ENCODE data around the gene EIF6.

The EIF6 gene

GRCh38 chr20:35312318-35312717, 27.7 kb upstream of the EIF6 start:
- no peak for DNase-seq (ENCODE audit: low spot score)

GRCh38 chr20:35311822-35312221, 27.2 kb upstream of the EIF6 start:
- DNase-seq (ENCODE audit: low spot score), result no peak

- no peak for DNase-seq (ENCODE audit: low spot score)
Observed at GRCh38 chr20:35311409-35311808, 26.8 kb upstream of the EIF6 start.

- DNase-seq (ENCODE audit: low spot score), result peak; percentile 88
Observed at GRCh38 chr20:35307666-35308653, 23.4 kb upstream of the EIF6 start.

DNA sequence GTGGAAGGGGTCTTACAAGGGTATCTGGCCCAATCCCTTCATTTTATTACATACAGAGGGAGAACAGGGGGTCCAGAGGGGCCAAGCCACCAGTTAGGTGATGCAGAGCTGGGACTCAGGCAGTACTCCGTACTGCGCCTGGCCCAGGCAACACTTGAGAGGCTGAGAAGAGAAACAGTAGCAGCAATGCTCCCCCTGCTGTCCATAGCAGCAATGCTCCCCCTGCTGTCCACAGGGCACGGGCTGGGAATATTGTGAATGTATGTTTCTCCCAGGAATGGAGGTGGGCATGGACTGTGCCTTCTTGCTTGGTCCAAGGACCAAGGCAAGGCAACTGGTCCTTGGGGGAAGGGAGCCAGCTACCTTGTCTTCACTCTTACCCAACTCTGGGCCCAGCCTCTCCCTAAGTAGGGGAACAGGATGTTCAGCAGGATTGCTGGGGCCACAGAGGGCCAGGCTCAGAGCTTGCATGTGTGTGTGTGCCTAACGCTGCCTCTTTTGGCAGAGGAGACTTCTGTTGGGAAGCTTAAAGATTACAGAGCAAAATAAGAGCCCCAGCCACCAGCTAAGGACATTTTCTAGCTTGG, 22.5 kb upstream of the EIF6 start:
- DNase-seq (ENCODE audit: low spot score), result peak; percentile 53

- DNase-seq (ENCODE audit: low spot score), result no peak
Observed at GRCh38 chr20:35305682-35306556, 21.3 kb upstream of the EIF6 start.

- no peak for DNase-seq (ENCODE audit: low spot score)
Observed at GRCh38 chr20:35304956-35305355, 20.4 kb upstream of the EIF6 start.

DNA sequence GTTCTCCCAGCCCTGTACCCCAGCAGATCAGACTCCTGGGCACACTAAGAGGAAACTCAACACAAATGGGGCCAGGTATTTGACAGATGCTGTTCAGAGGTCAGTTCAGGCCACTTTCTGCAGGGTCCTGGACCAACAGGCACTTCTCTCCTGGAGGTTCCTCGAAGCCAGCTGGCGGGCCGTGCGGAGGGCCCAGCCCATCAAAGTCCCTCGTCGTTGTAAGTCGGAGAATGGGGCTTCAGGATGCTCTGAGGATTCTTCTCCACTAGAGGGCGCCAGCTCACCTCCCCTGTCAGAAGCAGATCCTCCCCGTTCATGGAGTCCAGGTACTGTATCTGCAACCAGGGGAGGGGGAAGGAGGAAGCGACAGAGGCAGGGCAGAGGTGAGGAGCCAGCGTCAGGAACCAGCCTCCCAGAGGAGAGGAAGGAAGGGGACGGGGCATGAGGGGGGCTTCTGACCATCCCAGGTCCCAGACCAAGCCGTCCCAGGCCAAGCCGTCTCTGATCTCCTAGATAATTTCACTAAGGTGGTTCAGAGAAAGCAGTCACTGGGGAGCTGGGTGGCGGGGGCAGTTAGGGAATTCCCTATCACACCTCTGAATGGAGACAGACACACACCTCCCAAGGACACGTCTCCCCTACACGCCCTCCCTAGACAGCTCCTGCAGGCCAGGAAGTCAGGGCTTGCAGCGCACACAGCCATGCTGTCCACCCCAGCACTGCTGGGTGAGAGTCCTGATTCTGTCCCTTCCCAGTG, 19.3 kb upstream of the EIF6 start:
- DNase-seq (ENCODE audit: low spot score), result peak; percentile 86

GRCh38 chr20:35303382-35303734, 18.8 kb upstream of the EIF6 start:
- DNase-seq (ENCODE audit: low spot score), result no peak

DNA sequence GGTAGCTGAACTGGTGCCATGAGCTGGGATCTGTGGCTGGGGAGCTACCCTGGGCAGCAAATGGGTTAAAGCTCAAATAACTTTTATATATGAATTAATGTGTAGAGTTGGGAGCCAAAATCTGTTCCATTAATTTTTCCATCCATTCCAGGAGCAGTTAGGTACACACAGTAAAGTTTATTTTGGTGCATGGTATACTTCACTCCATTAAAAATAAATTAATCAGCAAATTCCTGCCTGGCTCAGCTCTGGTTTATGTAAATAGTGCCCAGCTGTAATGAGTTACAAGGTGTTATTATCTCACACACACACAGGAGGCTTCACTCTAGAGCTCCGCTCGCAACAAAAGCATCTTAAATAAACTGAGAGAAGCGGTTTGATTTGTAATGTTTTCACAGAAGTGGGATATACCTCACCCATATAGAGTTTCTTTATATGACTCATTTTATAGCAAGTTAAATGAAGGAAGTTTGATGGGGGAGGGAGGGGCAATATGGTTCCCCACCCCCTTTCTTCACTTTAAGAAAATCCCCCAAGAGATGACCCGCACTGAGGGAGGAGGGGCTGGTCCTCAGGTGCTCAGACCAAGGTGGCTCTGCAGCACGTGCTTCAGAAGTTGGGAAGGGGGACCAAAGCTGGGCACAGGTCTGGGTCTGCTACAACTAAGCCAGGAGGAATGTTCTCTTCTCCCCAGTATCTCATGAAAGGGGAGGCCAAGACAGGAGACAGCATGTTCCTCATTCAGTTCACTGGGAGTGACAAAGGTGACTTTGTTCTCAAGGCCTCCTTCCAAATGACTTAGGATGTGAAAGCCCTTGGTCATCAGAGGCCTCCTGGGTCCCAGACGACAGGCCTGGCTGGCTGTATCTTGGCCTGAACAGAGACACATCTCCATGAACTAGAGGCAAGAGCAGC, 18.1 kb upstream of the EIF6 start:
- no peak for DNase-seq (ENCODE audit: low spot score)

- DNase-seq (ENCODE audit: low spot score), result no peak
Observed at GRCh38 chr20:35301426-35301825, 16.9 kb upstream of the EIF6 start.

GRCh38 chr20:35300469-35301262, 16.1 kb upstream of the EIF6 start:
- DNase-seq (ENCODE audit: low spot score), result no peak

DNA sequence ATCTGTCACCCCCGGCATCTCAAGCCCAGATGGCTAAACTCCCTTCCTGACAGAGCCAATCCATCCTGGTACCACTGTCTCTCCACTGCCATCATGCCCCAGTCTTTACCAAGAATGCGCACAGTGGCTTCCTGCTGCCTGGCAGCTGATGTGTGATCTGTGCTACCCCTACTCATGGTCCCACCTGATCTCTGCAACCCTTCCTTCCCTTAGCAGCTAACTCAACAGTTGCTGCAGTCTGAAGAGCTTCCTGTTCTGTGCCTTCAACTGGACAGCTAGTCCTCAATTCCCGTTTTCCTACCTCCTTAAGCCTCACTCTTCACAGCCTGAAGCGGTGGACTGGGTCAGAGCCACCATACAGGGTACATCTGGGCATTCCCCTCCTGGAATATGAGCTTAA, 15.2 kb upstream of the EIF6 start:
- DNase-seq (ENCODE audit: low spot score), result no peak

DNA sequence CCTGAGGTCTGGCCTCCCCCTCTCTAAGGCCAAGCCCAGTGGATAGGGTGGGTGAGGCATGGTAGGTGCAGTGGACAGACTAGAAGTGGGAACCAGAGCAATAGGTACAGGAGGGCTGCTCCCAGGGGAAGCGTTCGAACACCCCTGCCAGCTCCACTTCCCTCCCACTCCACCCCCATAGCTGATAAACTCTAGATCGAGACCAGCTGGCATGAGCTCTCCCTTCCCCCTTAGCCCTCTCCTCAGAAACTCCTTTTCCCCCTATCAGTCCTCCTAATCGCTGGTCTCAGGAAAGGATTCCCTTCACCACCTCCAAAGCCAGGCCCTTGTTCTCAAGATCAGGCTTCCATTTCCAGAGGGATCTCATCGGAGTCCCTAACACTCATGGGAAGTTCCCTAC, 13.7 kb upstream of the EIF6 start:
- DNase-seq (ENCODE audit: low spot score), result no peak

- DNase-seq (ENCODE audit: low spot score), result no peak
Observed at GRCh38 chr20:35297740-35298139, 13.2 kb upstream of the EIF6 start.

GRCh38 chr20:35297155-35297554, 12.6 kb upstream of the EIF6 start:
- DNase-seq (ENCODE audit: low spot score), result no peak

DNA sequence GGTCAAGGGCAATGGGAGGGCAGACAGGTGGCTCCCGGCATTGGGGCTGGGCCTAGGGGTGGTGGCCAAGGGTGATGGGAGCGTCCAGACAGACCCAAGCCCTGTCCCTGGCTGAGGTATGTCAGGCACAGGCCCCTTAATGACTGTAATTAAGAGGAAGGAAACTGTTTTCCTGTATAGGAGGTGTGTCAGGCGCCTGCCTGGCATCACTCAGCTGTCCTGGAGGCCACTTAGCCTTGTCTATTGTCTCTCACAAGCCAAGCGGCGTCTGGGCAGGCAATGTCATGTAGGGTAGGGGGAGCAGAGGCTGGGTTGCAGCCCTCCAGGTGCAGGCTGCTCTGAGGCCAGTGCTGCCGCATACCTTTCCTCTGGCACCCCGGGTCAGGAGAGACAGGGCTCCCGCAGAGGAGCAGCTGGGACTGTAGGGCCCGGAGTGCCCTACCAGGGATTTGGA, 11.6 kb upstream of the EIF6 start:
- no peak for DNase-seq (ENCODE audit: low spot score)

GRCh38 chr20:35295674-35296073, 11.1 kb upstream of the EIF6 start:
- no peak for DNase-seq (ENCODE audit: low spot score)

- DNase-seq (ENCODE audit: low spot score), result no peak
Observed at GRCh38 chr20:35295058-35295457, 10.5 kb upstream of the EIF6 start.

DNA sequence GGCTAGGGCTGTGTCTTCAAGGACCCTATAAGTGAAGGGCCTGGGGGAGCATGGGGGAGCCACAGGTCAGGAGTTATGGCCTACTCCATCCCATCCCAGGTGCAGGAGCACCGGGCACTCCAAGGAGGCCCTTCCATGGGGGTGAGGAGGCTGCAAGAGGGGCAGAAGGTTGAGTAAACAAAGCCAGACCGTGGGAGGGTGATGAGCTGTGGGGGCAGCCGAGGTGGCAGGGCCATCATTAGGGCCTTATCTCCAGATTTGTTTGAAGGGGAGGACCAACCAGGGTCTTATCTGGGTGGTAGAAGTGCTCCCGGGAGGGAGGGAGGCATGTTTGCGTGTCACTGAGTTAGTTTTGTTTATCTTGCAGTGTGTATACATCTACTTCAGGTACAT, 9.7 kb upstream of the EIF6 start:
- DNase-seq (ENCODE audit: low spot score), result no peak

All from Ammon's horn (tissue), 1 donor.